CD8-positive, alpha-beta memory T cell (primary cell): ENCODE data around the gene FCHSD1. TPM values are rescaled to one million over a fixed set of nuclear protein-coding genes. Genes with fewer than 3 reads are reported as not detected.

ENCODE experiments used
- CTCF ChIA-PET: fragments of 350-600 bp; sonication (Branson Sonifier 250); formaldehyde crosslinking; loops from one replicate; lab custom pipeline; 2021; ENCODE audit warnings: antibody characterized with exemption; lab: Charles Lee
- POLR2A ChIA-PET: fragments of 350-600 bp; sonication (Branson Sonifier 250); formaldehyde crosslinking; loops from one replicate; lab custom pipeline; 2021; ENCODE audit warnings: antibody characterized with exemption; lab: Charles Lee
- DNase-seq, 5 donors: peaks; one replicate each; pipeline versions ENCODE4 v3.0.0 to v3.0.0-alpha.2; 2020 to 2022; ENCODE audit warnings: mixed read lengths in 1 of 5
- H3K27ac ChIP-seq: one replicate; pipeline ENCODE4 v1.7.0; 2013; ENCODE audit warnings: low read depth, mild to moderate bottlenecking, low read length, moderate library complexity
- H3K27me3 ChIP-seq: 2 replicates; pipeline ENCODE4 v1.7.0; 2013; ENCODE audit warnings: low read length, mild to moderate bottlenecking; ENCODE audit not compliant: insufficient read depth, poor library complexity, severe bottlenecking
- H3K36me3 ChIP-seq: 2 replicates; pipeline ENCODE4 v1.7.0; 2013; ENCODE audit warnings: mild to moderate bottlenecking, low read length, moderate library complexity; ENCODE audit not compliant: insufficient read depth
- H3K4me1 ChIP-seq: 2 replicates; pipeline ENCODE4 v1.7.0; 2013; ENCODE audit warnings: mild to moderate bottlenecking, low read length, moderate library complexity; ENCODE audit not compliant: insufficient read depth
- H3K4me3 ChIP-seq: 2 replicates; pipeline ENCODE4 v1.7.0; 2013; ENCODE audit warnings: mild to moderate bottlenecking, low read length
- H3K9me3 ChIP-seq: 2 replicates; pipeline ENCODE4 v1.7.0; 2013; ENCODE audit warnings: mild to moderate bottlenecking, low read length
- H3K27ac Mint-ChIP-seq, 8 donors: one replicate each; pipeline ENCODE4 v1.8.0; 2020 to 2021; ENCODE audit warnings: mixed read lengths in 8 of 8, mild to moderate bottlenecking in 6 of 8, inconsistent platforms in 3 of 8, moderate library complexity in 3 of 8
- H3K27me3 Mint-ChIP-seq, 2 donors: one replicate each; pipeline ENCODE4 v1.8.0; 2020 to 2021; ENCODE audit warnings: mixed read lengths in 2 of 2, mild to moderate bottlenecking in 1 of 2, moderate library complexity in 1 of 2
- H3K36me3 Mint-ChIP-seq, 3 donors: one replicate each; pipeline ENCODE4 v1.8.0; 2020 to 2021; ENCODE audit warnings: mixed read lengths in 3 of 3, inconsistent platforms in 1 of 3, mild to moderate bottlenecking in 1 of 3
- H3K4me1 Mint-ChIP-seq, 3 donors: one replicate each; pipeline ENCODE4 v1.8.0; 2020 to 2021; ENCODE audit warnings: mixed read lengths in 3 of 3, inconsistent platforms in 1 of 3, mild to moderate bottlenecking in 1 of 3
- H3K4me3 Mint-ChIP-seq, 7 donors: one replicate each; pipeline ENCODE4 v1.8.0; 2020 to 2021; ENCODE audit warnings: mixed read lengths in 7 of 7, mild to moderate bottlenecking in 6 of 7, moderate library complexity in 4 of 7, inconsistent platforms in 2 of 7
- H3K9me3 Mint-ChIP-seq, 5 donors: one replicate each; pipeline ENCODE4 v1.8.0; 2020 to 2022; ENCODE audit warnings: mixed read lengths in 5 of 5, mild to moderate bottlenecking in 3 of 5, moderate library complexity in 2 of 5, inconsistent platforms in 1 of 5
- polyA plus RNA-seq: library from polyadenylated mRNA; unstranded; fragments of 300-500 nt; fragmentation: Illumina TruSeq; gene quantifications from one replicate; pipeline ENCODE4 v1.2.3, GENCODE V29; 2021
- total RNA-seq, 2 experiments: library from RNA; stranded (reverse); gene quantifications; one replicate each; pipeline ENCODE4 v1.2.3, GENCODE V29; 2021

FCHSD1 gene
- total and polyA plus RNA-seq, 3 experiments from 2014 or later: 14.6 to 33.7 (median 31.1) TPM

- H3K27ac ChIP-seq: peak overlapping the region; percentile 38
- no peaks in the 10 kb centered on the region for H3K9me3 ChIP-seq
- CTCF ChIA-PET: interaction anchor here (0.7 to 7.1 kb wide), 5 partner anchors 12 to 288 kb away, joined by 3 to 61 read pairs (median 14); partner anchors contain the start of genes PCDH1 and RNF14
- POLR2A ChIA-PET: interaction anchor here (0.8 kb wide), 1 partner anchor 11 kb away, joined by 3 read pairs; no protein-coding TSS in a partner anchor
- H3K4me3 ChIP-seq: no peak overlapping the region
- no peaks in the 10 kb centered on the region for H3K36me3 ChIP-seq
- Mint-ChIP-seq H3K4me1 (peaks cover 25 to 46% (median 29%) of the 10 kb centered on the region in 3 donors), H3K27ac (peak overlapping the region in 6 of 8 donors; percentile 7 to 85 (median 72)), H3K36me3 (peaks cover 0 to 1% (median 0%) of the 10 kb centered on the region in 3 donors), H3K9me3 (no peaks in the 10 kb centered on the region), H3K27me3 (peaks cover 0 to 4% of the 10 kb centered on the region in 2 donors), H3K4me3 (peak overlapping the region; percentile 61 to 83 (median 69))
- H3K27me3 ChIP-seq: no peaks in the 10 kb centered on the region
- peaks cover 27% of the 10 kb centered on the region for H3K4me1 ChIP-seq
- DNase-seq: no peak
Observed at GRCh38 chr5:141681295-141681694, 30.1 kb upstream of the FCHSD1 start.

GRCh38 chr5:141680751-141681201 lies 29.6 kb upstream of the FCHSD1 start:
- POLR2A ChIA-PET: no interaction called here
- Mint-ChIP-seq H3K27ac (peak overlapping the region in 2 of 8 donors; percentile 23 to 52), H3K9me3 (no peaks in the 10 kb centered on the region), H3K27me3 (peaks cover 0 to 4% of the 10 kb centered on the region in 2 donors), H3K4me3 (peak overlapping the region; percentile 7 to 83 (median 71)), H3K4me1 (peaks cover 25 to 45% (median 29%) of the 10 kb centered on the region in 3 donors), H3K36me3 (peaks cover 0 to 1% (median 0%) of the 10 kb centered on the region in 3 donors)
- H3K27ac ChIP-seq: peak overlapping the region; percentile 38
- peaks cover 27% of the 10 kb centered on the region for H3K4me1 ChIP-seq
- H3K9me3 ChIP-seq: no peaks in the 10 kb centered on the region
- DNase-seq: no peak
- no peaks in the 10 kb centered on the region for H3K27me3 ChIP-seq
- H3K4me3 ChIP-seq: no peak overlapping the region
- CTCF ChIA-PET: interaction anchor here (0.7 to 7.1 kb wide), 4 partner anchors 13 to 289 kb away, joined by 3 to 61 read pairs (median 20); partner anchors contain the start of genes PCDH1 and RNF14
- no peaks in the 10 kb centered on the region for H3K36me3 ChIP-seq

DNA sequence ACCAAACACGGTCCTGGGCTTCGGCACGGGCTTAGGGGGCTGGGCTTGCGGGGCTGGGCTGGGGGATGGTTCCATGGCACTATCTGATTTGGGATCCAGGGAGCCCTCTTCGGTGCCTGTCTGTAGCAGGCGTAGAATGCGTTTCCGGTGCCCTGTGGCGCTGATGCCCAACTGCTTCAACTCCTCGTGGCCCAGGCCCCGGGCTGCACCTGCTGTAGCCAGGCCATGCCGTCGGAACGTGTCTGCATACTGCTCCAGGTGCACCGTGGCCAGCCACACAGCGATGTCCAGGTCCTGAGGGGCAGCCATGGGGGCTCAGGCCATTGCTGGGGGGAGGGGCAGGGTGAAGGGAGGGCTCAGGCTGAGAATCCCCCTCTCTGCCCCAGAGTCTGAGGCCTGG lies 29.0 kb upstream of the FCHSD1 start:
- H3K9me3 Mint-ChIP-seq: no peaks in the 10 kb centered on the region
- H3K36me3 Mint-ChIP-seq: peaks cover 0 to 1% (median 0%) of the 10 kb centered on the region in 3 donors
- Histone ChIP-seq H3K27me3 (no peaks in the 10 kb centered on the region), H3K4me1 (peaks cover 27% of the 10 kb centered on the region), H3K27ac (no peak overlapping the region), H3K36me3 (no peaks in the 10 kb centered on the region), H3K4me3 (no peak overlapping the region), H3K9me3 (no peaks in the 10 kb centered on the region)
- peak overlapping the region in 1 of 8 donors; percentile 52 for H3K27ac Mint-ChIP-seq
- H3K27me3 Mint-ChIP-seq: peaks cover 0 to 4% of the 10 kb centered on the region in 2 donors
- ChIA-PET CTCF (interaction anchor here (5.7 kb wide), 1 partner anchor 13 kb away, joined by 61 read pairs; no protein-coding TSS in a partner anchor), POLR2A (no interaction called here)
- no peak for DNase-seq
- H3K4me3 Mint-ChIP-seq: peak overlapping the region in 1 of 7 donors; percentile 37
- H3K4me1 Mint-ChIP-seq: peaks cover 25 to 43% (median 29%) of the 10 kb centered on the region in 3 donors

- Histone ChIP-seq H3K4me3 (no peak overlapping the region), H3K27ac (no peak overlapping the region), H3K4me1 (peaks cover 12% of the 10 kb centered on the region), H3K27me3 (no peaks in the 10 kb centered on the region), H3K9me3 (no peaks in the 10 kb centered on the region), H3K36me3 (no peaks in the 10 kb centered on the region)
- Mint-ChIP-seq H3K27me3 (peaks cover 0 to 4% of the 10 kb centered on the region in 2 donors), H3K4me3 (no peak overlapping the region), H3K27ac (peak overlapping the region in 1 of 8 donors; percentile 72), H3K4me1 (peaks cover 9 to 23% (median 17%) of the 10 kb centered on the region in 3 donors), H3K36me3 (peaks cover 0 to 2% (median 1%) of the 10 kb centered on the region in 3 donors), H3K9me3 (no peaks in the 10 kb centered on the region)
- DNase-seq: no peak
- ChIA-PET POLR2A (no interaction called here), CTCF (interaction anchor here (1.3 to 2.4 kb wide), 3 partner anchors 12 to 292 kb away, joined by 4 to 8 read pairs (median 7); partner anchors contain the start of gene RNF14)
Observed at GRCh38 chr5:141677415-141677814, 26.2 kb upstream of the FCHSD1 start.

- no peaks in the 10 kb centered on the region for H3K9me3 Mint-ChIP-seq
- no peak overlapping the region for H3K4me3 Mint-ChIP-seq
- peaks cover 0 to 5% (median 1%) of the 10 kb centered on the region in 3 donors for H3K36me3 Mint-ChIP-seq
- Histone ChIP-seq H3K9me3 (no peaks in the 10 kb centered on the region), H3K27me3 (no peaks in the 10 kb centered on the region), H3K4me3 (no peak overlapping the region), H3K27ac (no peak overlapping the region), H3K36me3 (no peaks in the 10 kb centered on the region), H3K4me1 (no peaks in the 10 kb centered on the region)
- peaks cover 0 to 8% (median 5%) of the 10 kb centered on the region in 3 donors for H3K4me1 Mint-ChIP-seq
- ChIA-PET CTCF (interaction anchor here (1.2 to 2.4 kb wide), 3 partner anchors 10 to 285 kb away, joined by 3 to 8 read pairs (median 4); no protein-coding TSS in a partner anchor), POLR2A (no interaction called here)
- H3K27me3 Mint-ChIP-seq: peaks cover 0 to 2% of the 10 kb centered on the region in 2 donors
- DNase-seq: no peak
- no peak overlapping the region for H3K27ac Mint-ChIP-seq
Observed at GRCh38 chr5:141675672-141676071, 24.5 kb upstream of the FCHSD1 start.

DNA sequence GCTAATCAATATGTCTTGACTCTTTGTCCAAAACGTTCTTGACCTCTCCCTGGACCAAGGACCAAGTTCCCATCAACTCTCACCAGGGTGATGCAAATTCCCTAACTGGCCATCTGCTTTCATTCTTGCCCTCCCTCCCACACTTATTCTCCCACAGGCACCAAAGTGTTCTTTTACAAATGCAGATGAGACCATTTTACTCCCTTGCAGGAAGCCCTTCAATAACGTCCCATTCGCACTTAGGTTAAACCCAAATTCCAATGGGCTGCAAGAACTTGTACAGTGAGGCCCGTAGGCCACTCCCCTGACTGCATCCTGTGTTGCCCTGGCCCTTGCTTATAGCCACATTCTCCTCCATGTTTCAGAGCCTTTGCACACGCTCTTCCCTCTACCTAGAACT lies 23.5 kb upstream of the FCHSD1 start:
- POLR2A ChIA-PET: no interaction called here
- Mint-ChIP-seq H3K27ac (peak overlapping the region in 3 of 8 donors; percentile 27 to 75 (median 73)), H3K36me3 (peaks cover 0 to 5% (median 1%) of the 10 kb centered on the region in 3 donors), H3K4me1 (peaks cover 0 to 6% (median 5%) of the 10 kb centered on the region in 3 donors), H3K4me3 (no peak overlapping the region), H3K9me3 (no peaks in the 10 kb centered on the region), H3K27me3 (peaks cover 0 to 2% of the 10 kb centered on the region in 2 donors)
- H3K27ac ChIP-seq: no peak overlapping the region
- CTCF ChIA-PET: interaction anchor here (2.4 kb wide), 1 partner anchor 10 kb away, joined by 8 read pairs; no protein-coding TSS in a partner anchor
- no peaks in the 10 kb centered on the region for H3K9me3 ChIP-seq
- no peak for DNase-seq
- H3K4me1 ChIP-seq: no peaks in the 10 kb centered on the region
- no peaks in the 10 kb centered on the region for H3K27me3 ChIP-seq
- no peaks in the 10 kb centered on the region for H3K36me3 ChIP-seq
- H3K4me3 ChIP-seq: no peak overlapping the region

DNA sequence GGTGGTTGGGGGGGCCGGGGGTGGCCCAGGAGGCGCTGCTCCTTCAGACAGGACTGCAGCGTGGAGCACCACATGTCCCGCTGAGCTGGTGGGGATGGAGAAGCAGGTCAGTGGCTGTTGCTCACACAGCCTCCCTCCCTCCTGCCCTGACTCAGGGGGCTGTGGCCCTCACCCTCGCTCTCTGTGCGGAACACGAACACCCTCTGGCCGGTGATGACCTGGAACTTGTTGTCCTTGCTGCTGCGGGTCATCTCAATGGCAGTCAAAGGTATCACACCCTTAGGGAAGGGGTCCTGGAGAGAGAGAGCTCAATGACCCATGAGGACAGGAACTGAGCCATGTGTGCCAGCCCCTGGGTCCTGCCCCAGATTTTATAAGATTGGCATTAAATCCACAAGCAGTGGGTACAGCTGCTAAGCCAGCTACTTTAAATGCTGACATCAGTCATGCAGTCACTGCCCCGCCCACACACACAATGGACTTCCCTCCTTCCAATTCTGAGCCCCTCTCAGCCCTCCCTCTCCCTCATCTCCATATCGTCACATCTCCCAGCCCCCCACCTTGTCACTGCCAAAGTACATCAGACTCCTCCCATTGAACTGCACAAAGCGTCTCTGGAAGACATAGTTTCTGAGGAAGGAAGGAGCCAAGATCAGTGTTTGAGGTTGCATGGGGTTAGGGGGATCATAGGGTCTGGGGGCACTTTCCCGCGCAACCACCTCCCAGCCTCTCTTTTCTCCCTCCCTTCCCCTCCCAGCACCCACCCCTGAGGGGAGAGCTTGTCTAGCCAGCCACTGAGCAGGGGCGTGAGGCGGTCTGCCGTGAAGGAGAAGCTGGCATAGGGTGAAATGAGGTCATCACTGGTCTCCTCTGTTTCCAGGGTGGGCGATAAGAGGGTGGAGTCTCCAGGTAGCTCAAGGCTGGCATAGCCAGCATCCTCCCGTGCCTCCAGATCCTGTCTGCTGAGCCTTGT lies 21.9 kb upstream of the FCHSD1 start:
- Histone ChIP-seq H3K9me3 (no peaks in the 10 kb centered on the region), H3K4me3 (no peak overlapping the region), H3K27ac (no peak overlapping the region), H3K4me1 (no peaks in the 10 kb centered on the region), H3K27me3 (no peaks in the 10 kb centered on the region), H3K36me3 (no peaks in the 10 kb centered on the region)
- CTCF ChIA-PET: interaction anchor here (0.9 to 2.0 kb wide), 4 partner anchors 10 to 153 kb away, joined by 3 to 7 read pairs (median 4); no protein-coding TSS in a partner anchor
- Mint-ChIP-seq H3K4me1 (peaks cover 0 to under 1% (median 0%) of the 10 kb centered on the region in 3 donors), H3K27ac (peak overlapping the region in 2 of 8 donors; percentile 53 to 54), H3K4me3 (no peak overlapping the region), H3K36me3 (peaks cover 0 to 6% (median 1%) of the 10 kb centered on the region in 3 donors), H3K27me3 (peaks cover 0 to 2% of the 10 kb centered on the region in 2 donors), H3K9me3 (no peaks in the 10 kb centered on the region)
- POLR2A ChIA-PET: no interaction called here
- no peak for DNase-seq
